Keratinocyte (primary cell): ENCODE results near the gene CHGA. TPM values are rescaled to one million over a fixed set of nuclear protein-coding genes. Genes with fewer than 3 reads are reported as not detected.

Source experiments
- DNase-seq: peaks from one replicate; pipeline ENCODE4 v3.0.0-alpha.2; 2011; ENCODE audit warnings: low read depth, missing footprints, low spot score
- FAIRE-seq: peaks from 2 replicates; lab custom pipeline; 2011; peaks lifted over from hg19 to GRCh38; lab: Jason Lieb, UNC
- H2AFZ ChIP-seq: 2 replicates; pipeline ENCODE4 v1.6.0; 2012; ENCODE audit warnings: low read length, control low read depth, inconsistent platforms; ENCODE audit not compliant: control insufficient read depth
- H3K27ac ChIP-seq: 2 replicates; pipeline ENCODE4 v1.5.1; 2011; ENCODE audit warnings: low read length; ENCODE audit not compliant: control insufficient read depth, insufficient read depth
- H3K27me3 ChIP-seq: 3 replicates; pipeline ENCODE4 v1.6.0; 2011; ENCODE audit warnings: low read length; ENCODE audit not compliant: control insufficient read depth, insufficient read depth; ENCODE audit errors: extremely low read depth
- H3K36me3 ChIP-seq, 2 experiments: 2 replicates in 1 of 2; 3 replicates in 1 of 2; pipeline ENCODE4 v1.5.1; 2011; ENCODE audit warnings: low read length in 2 of 2, mild to moderate bottlenecking in 1 of 2; ENCODE audit not compliant: control insufficient read depth in 2 of 2, insufficient read depth in 2 of 2; ENCODE audit errors: extremely low read depth in 1 of 2
- H3K4me1 ChIP-seq: 3 replicates; pipeline ENCODE4 v1.5.1; 2011; ENCODE audit warnings: low read length; ENCODE audit not compliant: control insufficient read depth, insufficient read depth; ENCODE audit errors: extremely low read depth
- H3K4me2 ChIP-seq: 3 replicates; pipeline ENCODE4 v1.6.0; 2011; ENCODE audit warnings: low read depth, low read length; ENCODE audit not compliant: control insufficient read depth, insufficient read depth; ENCODE audit errors: extremely low read depth
- H3K4me3 ChIP-seq, 3 experiments: fragments of 200-600 bp in 1 of 3; sonication (generic) in 1 of 3; 2 replicates in 2 of 3; 3 replicates in 1 of 3; pipeline ENCODE4 v1.5.1; 2011 to 2016; ENCODE audit warnings: low read length in 3 of 3, mild to moderate bottlenecking in 3 of 3, control low read depth in 2 of 3, inconsistent platforms in 1 of 3, low read depth in 1 of 3, mixed read lengths in 1 of 3, mixed run types in 1 of 3, moderate library complexity in 1 of 3; ENCODE audit not compliant: control insufficient read depth in 2 of 3, insufficient read depth in 2 of 3; ENCODE audit errors: extremely low read depth in 1 of 3
- H3K79me2 ChIP-seq: 2 replicates; pipeline ENCODE4 v1.6.0; 2012; ENCODE audit warnings: low read length; ENCODE audit not compliant: control insufficient read depth, insufficient read depth
- H3K9ac ChIP-seq: 3 replicates; pipeline ENCODE4 v1.6.0; 2011; ENCODE audit warnings: low read length; ENCODE audit not compliant: control insufficient read depth, insufficient read depth; ENCODE audit errors: extremely low read depth
- H3K9me1 ChIP-seq: 3 replicates; pipeline ENCODE4 v1.6.0; 2011; ENCODE audit warnings: low read length; ENCODE audit not compliant: control insufficient read depth, insufficient read depth; ENCODE audit errors: extremely low read depth
- H3K9me3 ChIP-seq: 2 replicates; pipeline ENCODE4 v1.5.1; 2012; ENCODE audit warnings: low read depth, low read length; ENCODE audit not compliant: control insufficient read depth
- H4K20me1 ChIP-seq: 3 replicates; pipeline ENCODE4 v1.6.0; 2011; ENCODE audit warnings: low read length; ENCODE audit not compliant: control insufficient read depth, insufficient read depth; ENCODE audit errors: extremely low read depth
- CTCF ChIP-seq, 3 experiments: IDR thresholded peaks in 1 of 3; conservative IDR thresholded peaks in 1 of 3; optimal IDR thresholded peaks in 1 of 3; 2 replicates in 2 of 3; 3 replicates in 1 of 3; pipeline versions ENCODE3 to v1.5.1; 2011; ENCODE audit warnings: low read length in 3 of 3, mild to moderate bottlenecking in 3 of 3, moderate library complexity in 2 of 3, control low read depth in 1 of 3, inconsistent platforms in 1 of 3; ENCODE audit not compliant: insufficient read depth in 2 of 3; ENCODE audit errors: extremely low read depth in 1 of 3
- EZH2 ChIP-seq: IDR thresholded peaks from one replicate; pipeline ENCODE4 v1.6.1; 2012; ENCODE audit warnings: inconsistent platforms, mild to moderate bottlenecking, low read length, moderate library complexity
- dilution Hi-C: fragments of 300-500 bp; cut with MboI; formaldehyde crosslinking; loops from one replicate; pipeline ENCODE4 v1.7.0; 2020; ENCODE audit warnings: low sequenced_read_pairs; ENCODE audit not compliant: extremely low pct_ligation_motif_present
- polyA plus RNA-seq, 5 experiments: library from polyadenylated mRNA; depleted of rRNA in 3 of 5; stranded (reverse) in 3 of 5; stranded (forward) in 1 of 5; unstranded in 1 of 5; fragments of >200 nt; gene quantifications; 1 replicate in 1 of 5; 2 replicates in 3 of 5; 3 replicates in 1 of 5; pipeline versions ENCODE4 v1.2.1 to v1.2.3, GENCODE V29; 2011 to 2012; ENCODE audit warnings: missing spikeins in 2 of 5, low read depth in 1 of 5, low replicate concordance in 1 of 5

Gene CHGA
- polyA plus RNA-seq, 1 donor (not counting 4 experiments of a cell fraction or from before 2014, with no cell fraction given) = 0.04 TPM

GRCh38 chr14:92928961-92929688 is 6.2 kb downstream of the CHGA start:
- H3K36me3 ChIP-seq = no peaks in the 10 kb centered on the region

GRCh38 chr14:92929689-92930608 is 7.0 kb downstream of the CHGA start:
- peaks cover 40% of the 10 kb centered on the region for H3K4me1 ChIP-seq
- no peak overlapping the region for H3K4me2 ChIP-seq
- DNase-seq = no peak
- H4K20me1 ChIP-seq = peaks cover 3% of the 10 kb centered on the region
- H3K9me3 ChIP-seq = no peaks in the 10 kb centered on the region
- no peak for FAIRE-seq
- H2AFZ ChIP-seq = no peak overlapping the region
- TF ChIP-seq CTCF (optimal IDR thresholded peaks at IDR 0.05 in 1 of 3, IDR thresholded peaks at IDR 0.05 in 1 of 3, conservative IDR thresholded peaks at IDR 0.05 in 1 of 3; ENCODE audit: extremely low read depth in 1 of 3, insufficient read depth in 2 of 3, low read length in 3 of 3) = no peak
- no peak for TF ChIP-seq EZH2
- H3K9ac ChIP-seq = no peak overlapping the region
- dilution Hi-C loops = loop anchor here (5.0 kb wide), 1 partner anchor 38 kb away; no protein-coding TSS in a partner anchor
- no peaks in the 10 kb centered on the region for H3K36me3 ChIP-seq
- no peak overlapping the region for H3K4me3 ChIP-seq
- H3K27ac ChIP-seq = no peak overlapping the region
- H3K79me2 ChIP-seq = no peaks in the 10 kb centered on the region
- no peaks in the 10 kb centered on the region for H3K27me3 ChIP-seq
- H3K9me1 ChIP-seq = no peaks in the 10 kb centered on the region

More at GRCh38 chr14:92928961-92929688, 6.2 kb downstream of the CHGA start:
- Histone ChIP-seq H3K9me3 (no peaks in the 10 kb centered on the region), H3K4me2 (no peak overlapping the region), H3K9ac (no peak overlapping the region), H4K20me1 (peaks cover 3% of the 10 kb centered on the region), H3K79me2 (no peaks in the 10 kb centered on the region), H3K9me1 (no peaks in the 10 kb centered on the region), H3K27me3 (peaks cover 2% of the 10 kb centered on the region), H3K4me3 (no peak overlapping the region), H3K27ac (no peak overlapping the region), H3K4me1 (peaks cover 40% of the 10 kb centered on the region), H2AFZ (no peak overlapping the region)
- dilution Hi-C loops = no loop called here
- no peak for DNase-seq
- FAIRE-seq = no peak
- TF ChIP-seq EZH2 = no peak
- no peak for TF ChIP-seq CTCF (optimal IDR thresholded peaks at IDR 0.05 in 1 of 3, IDR thresholded peaks at IDR 0.05 in 1 of 3, conservative IDR thresholded peaks at IDR 0.05 in 1 of 3; ENCODE audit: extremely low read depth in 1 of 3, insufficient read depth in 2 of 3, low read length in 3 of 3)
